ENCODE results near the gene PKNOX2. TPM values are rescaled to one million over a fixed set of nuclear protein-coding genes. Genes with fewer than 3 reads are reported as not detected.

Gene PKNOX2
- total and polyA plus RNA-seq, 7 donors = 0.23 to 4.7 (median 1.4) TPM

- 54 to 64% methylated on average over 12 of the region's 12 CpGs for WGBS, 2 donors
- H3K4me3 ChIP-seq = no peak overlapping the region
- peaks cover 0 to 13% (median 0%) of the 10 kb centered on the region in 4 donors for H3K4me1 ChIP-seq
- H3K27me3 ChIP-seq = no peaks in the 10 kb centered on the region
- no peaks in the 10 kb centered on the region for H3K9me3 ChIP-seq
- intact Hi-C loops (cut with DNase I) = no loop called here
- peak overlapping the region in 1 of 4 donors; percentile 2 for H3K27ac ChIP-seq
- no peak for TF ChIP-seq POLR2AphosphoS5 (IDR thresholded peaks at IDR 0.05)
- TF ChIP-seq POLR2A (IDR thresholded peaks at IDR 0.05) = no peak
- TF ChIP-seq, protein P1, sequence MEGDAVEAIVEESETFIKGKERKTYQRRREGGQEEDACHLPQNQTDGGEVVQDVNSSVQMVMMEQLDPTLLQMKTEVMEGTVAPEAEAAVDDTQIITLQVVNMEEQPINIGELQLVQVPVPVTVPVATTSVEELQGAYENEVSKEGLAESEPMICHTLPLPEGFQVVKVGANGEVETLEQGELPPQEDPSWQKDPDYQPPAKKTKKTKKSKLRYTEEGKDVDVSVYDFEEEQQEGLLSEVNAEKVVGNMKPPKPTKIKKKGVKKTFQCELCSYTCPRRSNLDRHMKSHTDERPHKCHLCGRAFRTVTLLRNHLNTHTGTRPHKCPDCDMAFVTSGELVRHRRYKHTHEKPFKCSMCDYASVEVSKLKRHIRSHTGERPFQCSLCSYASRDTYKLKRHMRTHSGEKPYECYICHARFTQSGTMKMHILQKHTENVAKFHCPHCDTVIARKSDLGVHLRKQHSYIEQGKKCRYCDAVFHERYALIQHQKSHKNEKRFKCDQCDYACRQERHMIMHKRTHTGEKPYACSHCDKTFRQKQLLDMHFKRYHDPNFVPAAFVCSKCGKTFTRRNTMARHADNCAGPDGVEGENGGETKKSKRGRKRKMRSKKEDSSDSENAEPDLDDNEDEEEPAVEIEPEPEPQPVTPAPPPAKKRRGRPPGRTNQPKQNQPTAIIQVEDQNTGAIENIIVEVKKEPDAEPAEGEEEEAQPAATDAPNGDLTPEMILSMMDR (IDR thresholded peaks at IDR 0.05) = no peak
- no peak for TF ChIP-seq EP300 (IDR thresholded peaks at IDR 0.05)
- peaks cover 0 to 17% (median 3%) of the 10 kb centered on the region in 4 donors for H3K36me3 ChIP-seq
- DNase-seq = peak; percentile 77
Measured at GRCh38 chr11:125457814-125458343, 293.3 kb downstream of the PKNOX2 start.

GRCh38 chr11:125460275-125460674 is 295.7 kb downstream of the PKNOX2 start:
- Histone ChIP-seq H3K27me3 (no peaks in the 10 kb centered on the region), H3K4me3 (no peak overlapping the region), H3K4me1 (peaks cover 0 to 13% (median 0%) of the 10 kb centered on the region in 4 donors), H3K36me3 (peaks cover 0 to 17% (median 3%) of the 10 kb centered on the region in 4 donors), H3K9me3 (no peaks in the 10 kb centered on the region), H3K27ac (no peak overlapping the region)
- intact Hi-C loops (cut with DNase I) = no loop called here
- no peak for TF ChIP-seq EP300 (IDR thresholded peaks at IDR 0.05)
- no peak for TF ChIP-seq POLR2A (IDR thresholded peaks at IDR 0.05)
- TF ChIP-seq POLR2AphosphoS5 (IDR thresholded peaks at IDR 0.05) = no peak
- TF ChIP-seq, protein P1 (IDR thresholded peaks at IDR 0.05) = no peak
- 76 to 82% methylated on average over 6 of the region's 6 CpGs for WGBS, 2 donors
- no peak for DNase-seq

DNA sequence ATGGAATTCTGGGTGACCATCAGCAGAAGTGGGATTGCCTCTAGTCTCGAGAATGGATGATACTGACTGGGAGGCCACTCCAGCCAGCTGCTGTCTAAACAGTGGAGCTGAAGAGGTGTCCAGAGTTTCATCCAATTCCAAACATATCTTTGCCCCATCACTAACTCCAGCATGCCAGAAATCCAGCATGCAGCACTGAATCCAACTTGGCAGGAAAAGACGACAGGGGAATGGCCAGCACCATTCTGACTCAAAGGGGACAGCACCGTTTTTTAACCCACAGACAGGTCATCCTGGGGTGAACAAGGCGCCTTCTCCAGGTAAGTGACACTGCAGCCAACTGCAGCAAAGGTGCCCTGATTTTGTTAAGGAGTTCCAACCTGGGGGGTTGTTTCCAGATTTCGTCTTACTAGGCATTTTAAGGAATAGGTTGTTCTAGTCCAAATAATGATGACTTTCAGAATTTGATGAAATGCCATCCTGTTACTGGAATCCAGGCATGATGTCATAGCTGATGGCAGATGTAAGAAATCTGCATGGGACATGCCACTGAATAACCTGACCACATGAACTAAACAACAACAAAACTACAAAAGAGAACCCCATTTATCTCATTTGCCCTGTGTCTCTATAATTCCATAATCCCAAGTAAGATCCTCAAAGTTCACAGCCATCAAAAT is 299.2 kb downstream of the PKNOX2 start:
- Histone ChIP-seq H3K9me3 (no peaks in the 10 kb centered on the region), H3K4me1 (peaks cover 0 to under 1% (median 0%) of the 10 kb centered on the region in 4 donors), H3K27ac (no peak overlapping the region), H3K27me3 (no peaks in the 10 kb centered on the region), H3K4me3 (no peak overlapping the region), H3K36me3 (peaks cover 0 to 12% (median 3%) of the 10 kb centered on the region in 4 donors)
- intact Hi-C loops (cut with DNase I) = no loop called here
- TF ChIP-seq EP300 (IDR thresholded peaks at IDR 0.05) = no peak
- WGBS, 2 donors = 72 to 80% methylated on average over 5 of the region's 5 CpGs
- no peak for DNase-seq

GRCh38 chr11:125464270-125464662 is 299.7 kb downstream of the PKNOX2 start:
- H3K9me3 ChIP-seq = no peaks in the 10 kb centered on the region
- no peak for DNase-seq
- H3K4me3 ChIP-seq = no peak overlapping the region
- no peaks in the 10 kb centered on the region for H3K4me1 ChIP-seq
- intact Hi-C loops (cut with DNase I) = no loop called here
- peaks cover 0 to 12% (median 3%) of the 10 kb centered on the region in 4 donors for H3K36me3 ChIP-seq
- H3K27me3 ChIP-seq = no peaks in the 10 kb centered on the region
- H3K27ac ChIP-seq = no peak overlapping the region
- 67 to 80% methylated on average over 4 of the region's 4 CpGs for WGBS, 2 donors
- TF ChIP-seq, protein P1 (IDR thresholded peaks at IDR 0.05) = no peak
- TF ChIP-seq POLR2A (IDR thresholded peaks at IDR 0.05) = no peak
- no peak for TF ChIP-seq EP300 (IDR thresholded peaks at IDR 0.05)
- TF ChIP-seq POLR2AphosphoS5 (IDR thresholded peaks at IDR 0.05) = no peak

DNA sequence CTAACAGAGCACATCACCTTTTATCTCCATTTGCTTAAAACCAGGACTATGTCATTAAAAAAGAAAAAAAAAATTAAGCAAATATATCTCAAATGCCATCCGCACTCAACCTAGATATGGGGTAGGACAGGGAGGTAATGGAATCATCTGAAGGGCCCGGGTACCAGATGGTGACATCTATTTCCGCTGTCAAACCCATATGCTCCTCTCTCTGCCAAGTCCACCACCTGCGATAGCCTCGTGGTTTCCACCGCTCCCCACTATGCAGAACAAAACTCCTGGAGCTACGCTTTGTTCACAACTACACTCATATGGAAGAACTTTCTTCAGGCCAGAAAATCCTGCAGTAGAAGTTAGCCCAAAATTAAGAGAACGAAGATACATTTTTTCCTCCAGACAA is 300.1 kb downstream of the PKNOX2 start:
- H3K4me1 ChIP-seq = no peaks in the 10 kb centered on the region
- H3K9me3 ChIP-seq = no peaks in the 10 kb centered on the region
- no peak for DNase-seq
- H3K27ac ChIP-seq = no peak overlapping the region
- 87 to 88% methylated on average over 8 of the region's 8 CpGs for WGBS, 2 donors
- H3K4me3 ChIP-seq = no peak overlapping the region
- peaks cover 0 to 12% (median 3%) of the 10 kb centered on the region in 4 donors for H3K36me3 ChIP-seq
- intact Hi-C loops (cut with DNase I) = no loop called here
- no peaks in the 10 kb centered on the region for H3K27me3 ChIP-seq
- TF ChIP-seq POLR2AphosphoS5 (IDR thresholded peaks at IDR 0.05) (no peak), EP300 (IDR thresholded peaks at IDR 0.05) (no peak), POLR2A (IDR thresholded peaks at IDR 0.05) (no peak)
- TF ChIP-seq, protein P1 (IDR thresholded peaks at IDR 0.05) = no peak

Measured in sigmoid colon (tissue), 7 donors.